HepG2 (cell line): ENCODE results near the gene SLC18A2. TPM values are rescaled to one million over a fixed set of nuclear protein-coding genes. Genes with fewer than 3 reads are reported as not detected.

Experiments used
- BCL3 ChIP-seq: sonication (generic); formaldehyde crosslinking; IDR thresholded peaks from 2 replicates; pipeline ENCODE4 v1.5.1; 2020; ENCODE audit warnings: mild to moderate bottlenecking, missing genetic modification reagents, moderate library complexity
- CCAR2 ChIP-seq: fragments of 200-400 bp; formaldehyde crosslinking; optimal IDR thresholded peaks from 2 replicates; pipeline ENCODE3; 2018; ENCODE audit warnings: low read depth, mild to moderate bottlenecking, low read length, moderate library complexity
- HNF1B ChIP-seq: sonication (generic); formaldehyde crosslinking; IDR thresholded peaks from 2 replicates; pipeline ENCODE4 v1.5.1; 2020; ENCODE audit warnings: mild to moderate bottlenecking, moderate library complexity, missing genetic modification reagents
- KAT7 ChIP-seq: IDR thresholded peaks from 2 replicates; pipeline ENCODE4 v1.6.1; 2018; ENCODE audit warnings: borderline replicate concordance, missing compliant biosample characterization
- KDM5B ChIP-seq: sonication (generic); formaldehyde crosslinking; IDR thresholded peaks from 2 replicates; pipeline ENCODE4 v1.4.0; 2020; ENCODE audit warnings: missing genetic modification reagents, mild to moderate bottlenecking, borderline replicate concordance
- MXD3 ChIP-seq: IDR thresholded peaks from 2 replicates; pipeline ENCODE4 v1.6.1; 2016; ENCODE audit warnings: mild to moderate bottlenecking, missing biosample characterization, missing genetic modification reagents
- PBX2 ChIP-seq: IDR thresholded peaks from 2 replicates; pipeline ENCODE4 v1.6.1; 2016; ENCODE audit warnings: control low read depth
- PRMT3 ChIP-seq: sonication (generic); formaldehyde crosslinking; IDR thresholded peaks from 2 replicates; pipeline ENCODE4 v1.8.1; 2022; ENCODE audit warnings: low read depth, mild to moderate bottlenecking, moderate library complexity, missing genetic modification reagents, borderline replicate concordance
- RFXAP ChIP-seq: sonication (generic); formaldehyde crosslinking; IDR thresholded peaks from 2 replicates; pipeline ENCODE4 v1.4.0; 2020; ENCODE audit warnings: missing genetic modification reagents, borderline replicate concordance
- SKI ChIP-seq: fragments of 450-650 bp; IDR thresholded peaks from one replicate; pipeline ENCODE4 v1.6.1; 2018; ENCODE audit warnings: mild to moderate bottlenecking; ENCODE audit not compliant: partially characterized antibody
- SOX6 ChIP-seq, 2 experiments: fragments of 450-650 bp in 1 of 2; sonication (generic) in 1 of 2; formaldehyde crosslinking in 1 of 2; IDR thresholded peaks; 2 replicates each; pipeline versions ENCODE4 v1.4.0 to v1.6.1; 2017 to 2020; ENCODE audit warnings: antibody characterized with exemption in 1 of 2, mild to moderate bottlenecking in 1 of 2, missing genetic modification reagents in 1 of 2
- SP4 ChIP-seq: sonication (generic); formaldehyde crosslinking; IDR thresholded peaks from 2 replicates; pipeline ENCODE4 v1.8.1; 2023; ENCODE audit warnings: mild to moderate bottlenecking, missing genetic modification reagents
- STAG1 ChIP-seq: sonication (generic); formaldehyde crosslinking; IDR thresholded peaks from 2 replicates; pipeline ENCODE4 v1.4.0; 2020; ENCODE audit warnings: missing genetic modification reagents
- TARDBP ChIP-seq: sonication (generic); formaldehyde crosslinking; IDR thresholded peaks from 2 replicates; pipeline ENCODE4 v1.8.0; 2022; ENCODE audit warnings: mild to moderate bottlenecking, missing genetic modification reagents
- TSC22D2 ChIP-seq: sonication (generic); formaldehyde crosslinking; IDR thresholded peaks from 2 replicates; pipeline ENCODE4 v1.5.1; 2020; ENCODE audit warnings: missing genetic modification reagents, mild to moderate bottlenecking, borderline replicate concordance
- ZNF792 ChIP-seq: IDR thresholded peaks from 2 replicates; pipeline ENCODE4 v1.6.1; 2016
- polyA plus RNA-seq, 8 experiments: library from polyadenylated mRNA; depleted of rRNA in 3 of 8; stranded (reverse) in 7 of 8; unstranded in 1 of 8; fragments of >200 nt; fragmentation: Illumina TruSeq in 4 of 8; extraction: Trizol in 4 of 8; gene quantifications; 2 replicates each; pipeline versions ENCODE4 v1.2.1 to v1.2.3, GENCODE V29; 2011 to 2016; ENCODE audit warnings: low read depth in 4 of 8, missing spikeins in 1 of 8, mixed read lengths in 1 of 8; ENCODE audit not compliant: insufficient read depth in 1 of 8
- total RNA-seq, 5 experiments: library from RNA; depleted of rRNA; stranded (reverse); fragments of >200 nt; fragmentation: Illumina TruSeq; extraction: Trizol; gene quantifications; 2 replicates each; pipeline ENCODE4 v1.2.3, GENCODE V29; 2016; ENCODE audit warnings: low read depth in 1 of 5
- TF ChIP-seq, protein P1 (sequence below), 2 experiments: sonication (generic) in 1 of 2; formaldehyde crosslinking in 1 of 2; IDR thresholded peaks; 2 replicates each; pipeline versions ENCODE4 v1.4.0 to v1.6.1; 2018 to 2020; ENCODE audit warnings: missing genetic modification reagents in 2 of 2, borderline replicate concordance in 1 of 2, low read depth in 1 of 2, mild to moderate bottlenecking in 1 of 2, missing biosample characterization in 1 of 2
- TF ChIP-seq, protein P2 (sequence below): sonication (generic); formaldehyde crosslinking; IDR thresholded peaks from 2 replicates; pipeline ENCODE4 v1.5.1; 2020; ENCODE audit warnings: missing genetic modification reagents, mild to moderate bottlenecking, borderline replicate concordance

Gene SLC18A2
- total and polyA plus RNA-seq, 2 of the 13 experiments (the other 11 are each of a cell fraction or from before 2014, with no cell fraction given) = not detected

DNA sequence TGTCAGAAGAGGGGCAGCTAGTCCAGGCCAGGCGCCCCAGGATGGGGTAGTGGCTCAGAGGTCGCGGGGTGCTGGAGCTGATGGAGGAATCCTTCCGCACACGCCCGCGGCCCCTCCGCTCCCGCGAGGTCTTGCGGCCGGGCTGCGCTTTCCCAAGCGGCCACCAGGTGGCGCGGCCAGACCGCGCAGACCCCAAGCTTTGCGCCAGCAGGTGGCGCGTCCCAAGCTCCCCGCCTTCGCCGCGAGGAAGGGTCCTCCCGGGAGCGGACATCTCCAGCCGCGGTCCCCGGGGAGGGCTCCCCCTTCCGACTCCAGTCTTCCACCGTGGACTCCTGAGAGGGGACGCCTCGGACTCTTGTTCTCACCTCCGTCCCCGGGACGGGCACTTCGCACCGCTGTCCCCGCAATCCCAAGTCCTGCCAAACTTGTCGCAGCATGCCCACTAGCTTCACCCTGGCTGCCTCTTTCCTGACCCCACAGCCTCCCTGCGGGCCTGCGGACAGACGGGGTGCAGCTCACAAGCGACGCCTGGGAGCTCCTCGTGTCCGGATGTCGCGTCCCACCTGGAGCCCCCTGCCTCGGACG, 24.2 kb upstream of the SLC18A2 start (continued):
- TF ChIP-seq SKI (no peak), TSC22D2 (0 out of 2 replicates have a peak, but pooled peaks have one; percentile 57), STAG1 (peak; percentile 98), KDM5B (CRISPR knock-in tag) (peak; percentile 81), KAT7 (peak; percentile 74; the same call in 1 of the 2 replicates), MXD3 (CRISPR knock-in tag) (peak; percentile 56; the same call in 1 of the 2 replicates), TARDBP (CRISPR knock-in tag) (peak; percentile 61), SP4 (CRISPR knock-in tag) (peak; percentile 64; the same call in 1 of the 2 replicates), PRMT3 (CRISPR knock-in tag) (no peak), SOX6 (IDR thresholded peaks at IDR 0.05) (no peak), SOX6 (CRISPR knock-in tag; IDR thresholded peaks at IDR 0.05) (peak; percentile 70), ZNF792 (CRISPR knock-in tag) (peak; percentile 63; the same call in 1 of the 2 replicates), CCAR2 (no peak), PBX2 (no peak), HNF1B (peak; percentile 70; the same call in 1 of the 2 replicates), RFXAP (CRISPR knock-in tag) (no peak), BCL3 (no peak)
- TF ChIP-seq, protein P1, sequence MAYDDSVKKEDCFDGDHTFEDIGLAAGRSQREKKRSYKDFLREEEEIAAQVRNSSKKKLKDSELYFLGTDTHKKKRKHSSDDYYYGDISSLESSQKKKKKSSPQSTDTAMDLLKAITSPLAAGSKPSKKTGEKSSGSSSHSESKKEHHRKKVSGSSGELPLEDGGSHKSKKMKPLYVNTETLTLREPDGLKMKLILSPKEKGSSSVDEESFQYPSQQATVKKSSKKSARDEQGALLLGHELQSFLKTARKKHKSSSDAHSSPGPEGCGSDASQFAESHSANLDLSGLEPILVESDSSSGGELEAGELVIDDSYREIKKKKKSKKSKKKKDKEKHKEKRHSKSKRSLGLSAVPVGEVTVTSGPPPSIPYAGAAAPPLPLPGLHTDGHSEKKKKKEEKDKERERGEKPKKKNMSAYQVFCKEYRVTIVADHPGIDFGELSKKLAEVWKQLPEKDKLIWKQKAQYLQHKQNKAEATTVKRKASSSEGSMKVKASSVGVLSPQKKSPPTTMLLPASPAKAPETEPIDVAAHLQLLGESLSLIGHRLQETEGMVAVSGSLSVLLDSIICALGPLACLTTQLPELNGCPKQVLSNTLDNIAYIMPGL (CRISPR knock-in tag; IDR thresholded peaks at IDR 0.05; ENCODE audit: borderline replicate concordance in 1 of 2, low read depth in 1 of 2) = peak; percentile 98 to 99
- TF ChIP-seq, protein P2, sequence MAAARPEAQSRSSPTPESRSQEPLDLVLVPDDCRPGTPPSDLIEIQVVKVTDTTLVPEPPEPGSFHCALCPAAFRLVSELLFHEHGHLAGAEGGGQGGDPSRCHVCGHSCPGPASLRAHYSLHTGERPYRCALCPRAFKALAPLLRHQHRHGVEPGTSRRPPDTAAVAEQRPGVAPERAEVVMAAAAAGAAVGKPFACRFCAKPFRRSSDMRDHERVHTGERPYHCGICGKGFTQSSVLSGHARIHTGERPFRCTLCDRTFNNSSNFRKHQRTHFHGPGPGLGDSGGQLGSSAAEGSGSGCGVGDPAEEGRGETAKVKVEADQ (CRISPR knock-in tag) = no peak
